Stimulated activated CD8-positive, alpha-beta memory T cell treated with anti-CD3 and anti-CD28 coated beads, Interleukin-7, amount 100 ng/mL, for 1 hour (primary cell): ENCODE results near the gene BTN1A1.
"Not testable (repeated sequence)": the region's sequence is repeated elsewhere in the genome, so short reads cannot be mapped to it uniquely, and the experiment has no call there.

ENCODE experiments used
- DNase-seq, 2 donors: peaks; one replicate each; pipeline ENCODE4 v3.0.0-alpha.2; 2020; ENCODE audit warnings: low read depth in 2 of 2

Gene BTN1A1, protein sequence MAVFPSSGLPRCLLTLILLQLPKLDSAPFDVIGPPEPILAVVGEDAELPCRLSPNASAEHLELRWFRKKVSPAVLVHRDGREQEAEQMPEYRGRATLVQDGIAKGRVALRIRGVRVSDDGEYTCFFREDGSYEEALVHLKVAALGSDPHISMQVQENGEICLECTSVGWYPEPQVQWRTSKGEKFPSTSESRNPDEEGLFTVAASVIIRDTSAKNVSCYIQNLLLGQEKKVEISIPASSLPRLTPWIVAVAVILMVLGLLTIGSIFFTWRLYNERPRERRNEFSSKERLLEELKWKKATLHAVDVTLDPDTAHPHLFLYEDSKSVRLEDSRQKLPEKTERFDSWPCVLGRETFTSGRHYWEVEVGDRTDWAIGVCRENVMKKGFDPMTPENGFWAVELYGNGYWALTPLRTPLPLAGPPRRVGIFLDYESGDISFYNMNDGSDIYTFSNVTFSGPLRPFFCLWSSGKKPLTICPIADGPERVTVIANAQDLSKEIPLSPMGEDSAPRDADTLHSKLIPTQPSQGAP

DNA sequence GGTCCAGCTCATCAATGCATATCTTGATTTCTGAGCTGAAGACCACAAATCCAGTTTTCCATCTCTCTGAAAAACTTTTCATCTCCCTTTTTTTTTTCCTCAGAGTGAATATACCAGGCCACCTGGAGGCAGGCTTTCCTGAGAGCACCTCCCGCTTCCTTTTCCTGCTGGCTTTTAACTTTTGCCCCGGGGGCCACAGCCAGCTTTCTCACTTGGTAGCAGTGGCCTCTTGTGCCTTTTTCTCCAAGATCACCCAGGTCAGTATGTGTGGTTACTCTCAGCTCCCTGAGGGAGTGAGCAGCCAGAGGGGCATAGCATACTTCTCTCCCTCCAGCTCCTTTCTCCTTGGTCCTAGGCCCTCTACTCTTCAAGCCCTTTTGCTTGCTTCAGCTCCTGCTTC lies at the start of gene BTN1A1:
TSS of gene BTN1A1 (plus strand) at position 202 of the 400 bp plus-strand sequence. CDS start 984 bp downstream, outside the sequence.
- DNase-seq: no peak

DNA sequence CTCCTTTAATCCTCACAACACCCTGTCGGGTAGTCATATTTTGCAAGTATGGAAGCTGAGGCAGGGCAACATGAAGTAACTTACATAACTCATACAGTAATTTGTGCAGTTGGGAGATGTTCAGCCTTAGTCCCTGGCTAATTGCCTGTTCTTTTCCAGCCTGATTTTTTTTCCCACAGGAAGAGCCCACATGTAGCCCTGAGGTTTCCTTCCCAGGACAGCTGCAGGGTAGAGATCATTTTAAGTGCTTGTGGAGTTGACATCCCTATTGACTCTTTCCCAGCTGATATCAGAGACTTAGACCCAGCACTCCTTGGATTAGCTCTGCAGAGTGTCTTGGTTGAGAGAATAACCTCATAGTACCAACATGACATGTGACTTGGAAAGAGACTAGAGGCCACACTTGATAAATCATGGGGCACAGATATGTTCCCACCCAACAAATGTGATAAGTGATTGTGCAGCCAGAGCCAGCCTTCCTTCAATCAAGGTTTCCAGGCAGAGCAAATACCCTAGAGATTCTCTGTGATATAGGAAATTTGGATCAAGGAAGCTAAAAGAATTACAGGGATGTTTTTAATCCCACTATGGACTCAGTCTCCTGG lies 47.4 kb upstream of the BTN1A1 start:
- no peak for DNase-seq

DNA sequence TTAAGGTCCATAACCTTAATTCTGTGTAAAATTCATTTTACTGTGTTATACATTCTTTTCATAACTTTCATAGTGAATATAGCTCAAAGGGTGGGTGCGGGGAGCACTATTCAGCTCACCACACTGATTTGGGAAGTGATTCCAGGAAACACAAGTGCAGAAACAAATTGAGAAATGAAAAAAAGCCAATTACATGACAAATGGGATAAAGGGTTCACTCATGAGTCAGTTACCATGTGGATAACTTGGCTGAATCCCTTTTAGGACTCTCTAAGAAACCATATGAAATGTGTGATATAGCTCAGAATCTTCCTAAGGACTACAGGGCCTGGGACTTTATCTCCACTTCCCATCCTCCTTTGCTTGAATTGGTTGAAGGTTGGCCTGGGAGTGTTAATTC lies 45.5 kb upstream of the BTN1A1 start:
- DNase-seq: no peak

DNA sequence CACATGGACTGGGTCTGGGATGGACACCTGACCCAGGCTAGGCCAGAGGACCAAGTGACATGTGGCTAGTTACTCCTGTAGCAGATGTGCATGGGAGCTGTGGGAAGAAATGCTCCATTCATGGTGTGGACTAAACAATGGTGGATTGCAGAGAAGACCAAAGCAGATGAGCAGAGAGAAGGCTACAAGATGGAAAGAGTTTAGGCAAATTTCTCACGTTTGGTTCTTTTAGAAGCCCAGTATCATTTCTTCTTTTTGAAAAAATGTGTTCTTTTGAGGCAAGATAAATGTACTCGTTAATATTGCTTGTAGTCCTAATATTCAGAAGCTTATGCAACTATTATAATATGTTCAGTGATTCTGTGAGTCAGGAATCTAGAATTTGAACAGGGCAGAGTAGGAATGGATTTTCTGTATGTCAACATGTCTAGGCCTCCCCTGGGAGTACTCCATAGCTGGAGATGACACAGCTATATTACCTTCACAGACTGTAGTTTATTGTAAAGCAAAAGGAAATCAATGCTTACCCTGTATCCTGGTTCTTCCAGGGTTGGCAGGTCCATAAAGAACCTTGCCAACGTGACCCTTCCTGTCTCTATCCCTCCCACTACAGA lies 44.6 kb upstream of the BTN1A1 start:
- no peak for DNase-seq

DNA sequence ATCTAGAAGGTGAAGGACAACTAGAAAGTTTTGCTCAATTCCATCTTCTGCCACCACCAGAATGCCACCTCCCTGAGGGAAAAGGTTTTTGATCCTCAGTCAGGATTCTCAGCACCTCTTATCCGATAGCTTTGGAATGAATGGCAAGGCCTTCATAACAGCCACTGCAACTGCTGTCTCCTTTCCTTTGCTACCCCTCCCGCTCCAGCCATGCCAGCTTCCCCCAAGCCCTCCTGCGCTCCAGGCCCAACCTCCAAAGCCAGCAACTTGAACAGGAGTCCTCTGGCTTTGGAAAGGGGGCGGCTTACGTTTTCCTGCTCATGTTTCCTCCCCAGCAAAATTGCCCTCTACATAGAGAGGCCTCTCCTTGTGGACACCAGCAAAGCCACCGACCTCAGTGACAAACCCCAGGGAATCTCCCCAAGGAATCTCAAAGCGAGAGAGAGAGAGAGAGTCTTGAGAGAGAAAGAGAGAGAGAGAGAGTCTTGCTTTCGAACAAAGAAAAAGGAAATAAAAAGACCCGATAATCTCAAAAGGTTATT lies 42.8 kb upstream of the BTN1A1 start:
- no peak for DNase-seq

DNA sequence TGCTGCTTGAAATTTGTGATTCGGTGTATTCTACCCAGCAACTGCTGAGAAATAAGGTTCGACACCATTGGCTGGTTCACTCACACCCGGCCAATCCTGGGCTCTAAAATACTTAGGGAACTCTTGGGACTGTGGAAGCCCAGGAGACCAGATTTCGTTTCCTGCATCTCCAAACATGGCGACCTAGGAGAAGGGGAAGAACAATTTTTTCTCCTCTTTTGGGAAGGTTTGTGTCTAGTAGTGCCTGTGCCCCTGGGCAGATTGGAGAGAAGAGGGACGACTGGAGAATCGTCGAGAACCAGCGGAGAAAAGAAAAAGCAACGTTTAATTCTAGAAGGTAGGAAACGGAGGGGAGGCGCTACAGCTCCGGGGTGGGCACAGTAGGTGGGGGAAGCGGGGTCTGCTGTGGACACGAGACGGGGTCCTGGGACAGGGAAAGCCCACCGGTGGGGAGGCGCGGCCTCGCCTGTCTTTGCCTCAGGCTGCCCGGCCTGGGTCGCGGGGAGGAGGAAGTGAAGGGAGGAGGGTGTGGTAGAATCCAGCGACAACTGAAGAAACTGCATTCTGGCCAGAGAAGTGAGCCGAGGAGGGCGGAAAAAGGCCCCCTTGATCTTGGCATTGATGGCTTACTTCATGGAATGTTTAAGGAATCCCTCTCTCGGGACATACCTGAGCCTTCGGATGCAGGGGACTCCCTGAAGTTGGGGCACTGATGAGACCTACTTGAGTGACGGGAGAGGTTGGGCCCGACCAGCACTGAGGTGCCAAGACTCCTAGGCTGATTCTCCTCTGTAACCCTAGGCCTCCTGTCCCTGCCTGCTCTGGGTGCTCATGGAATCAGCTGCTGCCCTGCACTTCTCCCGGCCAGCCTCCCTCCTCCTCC lies 42.1 kb upstream of the BTN1A1 start, which contains the start of gene BTN2A1:
TSS of gene BTN2A1 (plus strand) at position 150 of the 883 bp plus-strand sequence. CDS start at position 832, 682 bp downstream.
- DNase-seq: peak; percentile 34 to 37

DNA sequence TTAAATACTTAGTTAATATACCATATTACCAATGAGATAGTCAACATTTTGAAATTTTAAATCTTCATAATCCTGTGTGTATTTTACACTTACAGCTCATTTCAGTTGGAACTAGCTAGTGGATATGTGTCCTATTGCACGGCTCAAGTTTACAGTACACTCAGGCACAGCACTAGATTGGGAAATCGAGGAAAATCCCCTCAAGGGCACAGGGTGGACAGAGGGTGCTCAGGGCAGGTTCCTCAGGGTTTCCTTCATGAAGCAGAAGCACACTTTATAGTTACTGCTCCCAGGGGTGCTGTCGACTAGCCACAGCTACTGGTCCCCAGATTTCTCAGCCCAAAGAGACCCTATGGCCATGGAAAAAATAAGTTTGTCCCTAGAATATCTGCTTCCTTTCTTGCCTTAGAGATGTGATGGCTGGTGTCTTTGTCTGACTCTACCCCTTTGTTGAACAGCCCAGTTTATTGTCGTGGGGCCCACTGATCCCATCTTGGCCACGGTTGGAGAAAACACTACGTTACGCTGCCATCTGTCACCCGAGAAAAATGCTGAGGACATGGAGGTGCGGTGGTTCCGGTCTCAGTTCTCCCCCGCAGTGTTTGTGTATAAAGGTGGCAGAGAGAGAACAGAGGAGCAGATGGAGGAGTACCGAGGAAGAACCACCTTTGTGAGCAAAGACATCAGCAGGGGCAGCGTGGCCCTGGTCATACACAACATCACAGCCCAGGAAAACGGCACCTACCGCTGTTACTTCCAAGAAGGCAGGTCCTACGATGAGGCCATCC lies 40.9 kb upstream of the BTN1A1 start:
- no peak for DNase-seq

DNA sequence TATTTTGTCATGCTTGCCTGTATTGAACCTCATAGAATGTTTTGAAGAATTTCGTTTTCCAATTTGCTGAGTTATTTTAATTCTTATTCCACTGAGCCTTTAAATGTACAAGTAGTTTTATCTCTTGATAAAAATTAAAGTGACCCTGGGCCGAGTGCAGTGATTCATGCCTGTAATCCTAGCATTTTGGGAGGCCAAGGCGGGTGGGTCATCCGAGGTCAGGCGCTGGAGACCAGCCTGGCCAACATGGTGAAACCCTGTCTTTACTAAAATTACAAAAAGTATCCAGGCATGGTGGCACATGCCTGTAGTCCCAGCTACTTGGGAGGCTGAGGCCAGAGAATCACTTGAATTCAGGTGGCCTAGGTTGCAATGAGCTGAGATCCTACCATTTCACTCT lies 38.8 kb upstream of the BTN1A1 start:
- DNase-seq: not testable (repeated sequence)

DNA sequence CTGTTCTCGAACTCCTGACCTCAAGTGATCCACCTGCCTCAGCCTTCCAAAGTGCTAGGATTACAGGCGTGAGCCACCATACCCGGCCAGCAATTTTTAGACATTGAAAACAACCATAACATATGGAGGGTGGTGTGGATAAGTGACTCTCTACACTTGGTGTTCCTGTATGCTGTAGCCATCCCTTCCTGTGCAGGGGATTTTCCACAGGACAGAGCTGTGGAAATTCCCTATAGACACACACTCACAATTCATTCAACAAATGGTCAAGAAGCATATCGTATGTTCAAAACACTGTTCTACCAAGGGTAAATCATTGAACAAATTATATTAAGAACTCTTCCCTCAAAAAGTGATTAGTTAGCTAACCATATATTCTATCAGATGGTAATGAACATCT lies 36.1 kb upstream of the BTN1A1 start:
- DNase-seq: no peak

DNA sequence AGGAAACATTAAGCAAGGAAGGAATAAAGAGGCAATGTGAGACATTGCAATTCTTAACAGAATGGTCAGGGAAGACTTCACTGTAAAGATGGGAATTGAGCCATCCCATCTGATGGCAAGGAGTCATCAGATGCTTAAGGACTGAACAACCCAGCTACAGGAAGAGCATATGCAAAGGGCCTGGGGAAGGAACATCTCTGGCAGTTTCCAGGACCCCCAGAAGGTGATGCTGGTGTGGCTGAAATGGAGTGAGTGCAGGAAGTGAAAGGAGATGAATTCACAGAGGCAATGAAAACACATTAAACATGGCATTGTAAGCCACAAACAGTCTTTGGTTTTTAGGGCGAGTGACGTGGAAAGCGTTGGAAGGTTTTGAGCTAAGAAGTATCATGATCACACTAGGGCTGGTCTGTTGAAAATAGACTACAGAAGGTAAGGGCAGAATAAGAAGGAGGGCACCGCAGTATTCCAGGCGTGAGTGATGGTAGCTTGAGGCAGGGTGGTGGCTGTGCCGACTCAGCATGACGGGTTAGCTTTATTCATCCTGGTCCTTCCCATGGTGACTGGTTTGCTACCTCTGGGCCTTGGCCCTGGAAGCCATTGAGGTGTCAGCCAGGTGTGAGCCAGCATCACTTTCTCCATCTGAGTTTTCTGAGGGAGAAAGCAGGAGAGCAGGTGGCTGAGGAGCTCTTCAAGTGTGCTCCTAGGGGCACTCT lies 35.5 kb upstream of the BTN1A1 start:
- DNase-seq: no peak

DNA sequence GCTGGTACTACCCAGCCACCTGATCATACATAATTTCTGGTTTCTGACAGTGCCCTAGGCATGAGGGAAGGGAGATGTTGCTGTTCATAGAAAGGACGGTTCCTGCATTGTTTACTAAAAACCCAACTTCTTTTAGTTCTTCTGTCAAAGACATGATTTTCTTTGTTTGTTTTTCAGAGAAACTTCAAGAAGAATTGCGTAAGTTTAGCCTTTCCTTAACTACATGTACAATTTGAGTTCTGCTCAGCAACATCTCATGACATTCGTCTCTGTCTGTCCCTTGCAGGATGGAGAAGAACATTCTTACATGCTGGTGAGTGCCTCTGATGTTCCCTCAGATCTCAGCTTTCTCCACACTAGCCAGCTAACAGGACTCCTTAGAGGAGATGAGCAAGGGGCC lies 34.3 kb upstream of the BTN1A1 start:
- no peak for DNase-seq

DNA sequence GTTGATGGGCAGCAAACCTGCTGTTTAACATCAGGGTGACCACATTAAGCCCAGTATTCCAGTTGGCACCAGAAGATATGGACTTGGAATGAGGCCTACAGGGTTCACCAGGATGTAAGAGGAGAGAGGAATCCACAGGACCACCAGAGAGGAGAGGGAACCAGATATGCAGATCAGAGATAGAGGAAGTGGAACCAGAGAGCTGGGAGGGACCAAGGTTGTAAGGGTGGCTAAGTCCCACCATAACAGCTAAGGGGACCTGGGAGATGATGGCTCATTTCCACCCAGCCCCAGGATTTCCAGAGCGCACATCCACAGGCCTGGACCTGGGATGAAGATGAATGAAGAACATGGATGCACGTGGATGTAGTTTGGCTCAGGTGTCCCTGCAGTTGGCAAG lies 31.3 kb upstream of the BTN1A1 start:
- DNase-seq: no peak

DNA sequence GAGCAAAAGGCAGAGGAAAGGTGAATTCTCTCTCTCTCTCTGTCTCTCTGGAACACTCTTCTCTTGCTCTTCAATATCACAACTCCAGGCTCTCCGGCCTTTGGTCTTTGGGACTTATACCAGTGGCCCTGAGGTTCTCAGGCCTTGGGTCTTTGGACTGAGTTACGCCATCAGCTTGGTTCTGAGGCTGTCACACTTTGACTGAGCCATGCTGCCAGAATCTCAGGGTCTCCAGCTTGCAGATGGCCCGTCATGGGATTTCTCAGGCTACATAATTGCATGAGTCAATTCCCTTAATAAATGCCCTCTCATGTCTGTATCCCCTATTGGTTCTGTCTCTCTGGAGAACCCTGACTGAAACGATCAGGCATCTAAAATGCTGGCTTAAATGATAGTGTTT lies 29.5 kb upstream of the BTN1A1 start:
- no peak for DNase-seq

DNA sequence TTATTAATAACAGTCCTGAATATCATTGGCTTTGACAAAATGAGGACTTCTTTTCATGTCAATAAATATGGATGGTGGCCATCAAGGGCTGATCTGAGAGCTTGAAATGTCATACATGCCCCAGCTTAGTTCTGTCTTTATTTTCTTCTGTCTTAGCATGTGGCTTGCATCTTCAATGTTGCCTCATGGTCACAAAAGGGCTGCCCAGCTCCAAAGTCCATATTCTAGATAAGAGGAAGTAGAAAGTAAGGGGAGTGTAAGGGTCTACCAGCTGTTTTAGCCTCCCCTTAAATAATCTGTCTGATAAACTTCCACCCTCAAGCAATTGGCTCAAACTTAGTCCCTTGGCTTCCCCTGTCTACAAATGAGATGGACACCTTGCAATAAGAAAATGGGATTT lies 28.1 kb upstream of the BTN1A1 start:
- DNase-seq: no peak

DNA sequence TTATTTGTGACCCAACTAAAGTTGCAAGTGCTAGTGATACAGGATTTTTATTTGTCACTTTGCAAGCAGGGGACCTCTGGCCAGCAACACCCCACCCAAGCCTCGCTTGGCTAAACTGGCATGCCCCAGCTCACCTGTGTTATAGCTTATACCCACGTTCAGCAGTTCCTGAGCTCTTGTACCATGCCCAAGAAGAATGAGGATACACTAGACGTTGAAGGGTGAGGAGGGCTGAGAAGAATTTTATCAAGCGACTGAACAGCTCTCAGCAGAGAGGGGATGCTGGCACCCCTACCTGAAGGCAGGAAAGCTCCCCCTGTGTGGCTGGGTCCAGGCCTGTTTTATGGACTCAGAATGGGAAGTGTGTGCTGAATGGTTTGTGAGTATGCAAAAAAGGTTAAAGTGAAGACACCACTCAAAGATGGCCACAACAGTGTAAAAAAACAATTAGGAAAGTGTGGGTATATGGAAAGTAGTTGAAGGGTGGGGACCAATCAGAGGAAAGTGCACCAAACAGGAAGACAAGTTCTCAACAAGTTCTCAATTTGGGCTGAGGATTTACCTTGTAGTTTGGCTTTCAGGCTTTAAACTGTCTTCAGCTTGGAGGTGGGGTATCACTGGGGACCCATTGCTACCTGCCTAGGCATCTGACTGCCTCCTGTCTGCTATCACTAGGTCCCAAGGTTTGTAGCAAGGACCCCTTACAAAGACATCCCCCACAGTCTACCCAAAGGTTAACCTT lies 27.4 kb upstream of the BTN1A1 start:
- no peak for DNase-seq

DNA sequence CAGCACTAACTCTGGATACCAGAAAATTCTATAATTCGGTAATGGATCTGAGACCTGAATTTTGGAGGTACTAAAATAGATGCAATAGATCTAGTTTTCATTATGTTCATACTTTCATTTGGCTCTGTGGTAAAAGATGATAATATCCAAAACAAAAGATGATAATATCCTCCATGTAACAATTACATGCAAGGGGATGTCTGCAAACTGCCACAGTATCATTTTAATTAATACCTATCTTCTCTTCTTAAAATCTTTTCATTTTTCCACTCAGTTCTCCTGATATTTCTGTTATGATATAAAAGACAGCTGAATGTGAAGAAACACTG lies 26.7 kb upstream of the BTN1A1 start:
- DNase-seq: no peak

DNA sequence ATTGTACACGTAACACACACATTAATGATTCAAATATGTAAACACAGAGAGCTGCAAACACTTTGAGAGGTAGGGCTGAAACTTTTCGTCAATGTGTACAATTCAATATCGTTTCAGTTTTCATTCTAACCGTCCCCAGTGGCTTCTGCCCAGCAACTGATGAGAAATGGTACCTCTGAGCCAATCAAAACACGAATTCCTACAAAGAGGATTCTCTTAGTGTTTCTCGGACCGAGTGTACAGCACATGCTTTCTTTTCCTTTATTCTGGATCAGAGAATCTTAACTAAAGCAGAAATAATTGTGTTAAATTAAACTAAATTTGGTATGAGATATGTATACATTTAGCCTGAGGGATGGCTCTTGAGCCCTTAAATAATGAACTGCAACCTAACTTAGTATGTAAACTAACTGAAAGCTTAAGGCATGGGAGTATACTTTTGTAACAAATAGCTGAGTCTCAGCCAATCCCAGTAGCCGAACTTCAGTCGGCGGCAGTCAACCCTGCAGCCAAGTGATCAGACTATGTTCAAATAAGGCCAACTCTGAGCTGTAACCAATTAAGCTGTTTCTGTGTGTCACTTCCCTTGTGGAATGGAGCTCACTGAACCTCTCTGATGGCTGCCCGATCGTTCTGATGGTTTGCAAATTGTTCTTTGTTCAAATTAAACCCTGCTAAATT lies 26.2 kb upstream of the BTN1A1 start:
- peak; percentile 48 to 55 for DNase-seq

DNA sequence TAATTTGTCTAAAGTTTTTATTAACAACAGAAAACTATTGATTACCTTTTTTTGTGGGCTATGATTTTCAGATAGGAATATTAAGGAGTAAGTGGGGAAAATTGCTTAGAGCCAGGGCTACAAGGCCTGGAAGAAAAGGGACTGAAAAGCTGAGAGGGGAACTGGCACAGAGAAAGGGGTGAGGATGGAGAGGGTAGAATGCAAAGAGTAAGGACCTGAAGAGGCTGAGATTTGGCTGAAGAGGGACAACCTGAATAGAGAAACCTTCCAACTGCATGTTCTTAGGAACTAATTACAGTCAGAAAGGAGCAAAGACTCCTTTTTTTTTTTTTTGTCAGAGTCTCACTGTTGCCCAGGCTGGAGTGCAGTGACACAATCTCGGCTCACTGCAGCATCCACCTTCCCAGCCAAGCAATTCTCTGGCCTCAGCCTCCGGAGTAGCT lies 25.6 kb upstream of the BTN1A1 start:
- DNase-seq: no peak
